Cardiac fibroblast (primary cell): Measurements from ENCODE around the gene ITGB6.
A peak's percentile ranks its signal among the peaks of the same experiment; 100 is the strongest.

Experiments
- DNase-seq, 2 donors: peaks; one replicate each; pipeline versions ENCODE4 v3.0.0 to v3.0.0-alpha.2; 2010; ENCODE audit warnings: low read depth in 2 of 2
- H3K4me3 ChIP-seq, 2 donors: replicated peaks in 1 of 2; 1 replicate in 1 of 2; 2 replicates in 1 of 2; pipeline ENCODE4 v1.5.1; 2011; ENCODE audit warnings: low read depth in 2 of 2, low read length in 2 of 2, mild to moderate bottlenecking in 2 of 2, moderate library complexity in 1 of 2
- TF ChIP-seq, protein P1 (sequence below): IDR thresholded peaks from one replicate; pipeline ENCODE4 v1.5.1; 2011; ENCODE audit warnings: low read depth, mild to moderate bottlenecking, low read length, inconsistent platforms

Gene ITGB6

GRCh38 chr2:160141912-160142311 is 58.2 kb downstream of the ITGB6 start:
- DNase-seq: peak; percentile 21 to 45
- TF ChIP-seq, protein P1, sequence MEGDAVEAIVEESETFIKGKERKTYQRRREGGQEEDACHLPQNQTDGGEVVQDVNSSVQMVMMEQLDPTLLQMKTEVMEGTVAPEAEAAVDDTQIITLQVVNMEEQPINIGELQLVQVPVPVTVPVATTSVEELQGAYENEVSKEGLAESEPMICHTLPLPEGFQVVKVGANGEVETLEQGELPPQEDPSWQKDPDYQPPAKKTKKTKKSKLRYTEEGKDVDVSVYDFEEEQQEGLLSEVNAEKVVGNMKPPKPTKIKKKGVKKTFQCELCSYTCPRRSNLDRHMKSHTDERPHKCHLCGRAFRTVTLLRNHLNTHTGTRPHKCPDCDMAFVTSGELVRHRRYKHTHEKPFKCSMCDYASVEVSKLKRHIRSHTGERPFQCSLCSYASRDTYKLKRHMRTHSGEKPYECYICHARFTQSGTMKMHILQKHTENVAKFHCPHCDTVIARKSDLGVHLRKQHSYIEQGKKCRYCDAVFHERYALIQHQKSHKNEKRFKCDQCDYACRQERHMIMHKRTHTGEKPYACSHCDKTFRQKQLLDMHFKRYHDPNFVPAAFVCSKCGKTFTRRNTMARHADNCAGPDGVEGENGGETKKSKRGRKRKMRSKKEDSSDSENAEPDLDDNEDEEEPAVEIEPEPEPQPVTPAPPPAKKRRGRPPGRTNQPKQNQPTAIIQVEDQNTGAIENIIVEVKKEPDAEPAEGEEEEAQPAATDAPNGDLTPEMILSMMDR: no peak
- no peak overlapping the region for H3K4me3 ChIP-seq

DNA sequence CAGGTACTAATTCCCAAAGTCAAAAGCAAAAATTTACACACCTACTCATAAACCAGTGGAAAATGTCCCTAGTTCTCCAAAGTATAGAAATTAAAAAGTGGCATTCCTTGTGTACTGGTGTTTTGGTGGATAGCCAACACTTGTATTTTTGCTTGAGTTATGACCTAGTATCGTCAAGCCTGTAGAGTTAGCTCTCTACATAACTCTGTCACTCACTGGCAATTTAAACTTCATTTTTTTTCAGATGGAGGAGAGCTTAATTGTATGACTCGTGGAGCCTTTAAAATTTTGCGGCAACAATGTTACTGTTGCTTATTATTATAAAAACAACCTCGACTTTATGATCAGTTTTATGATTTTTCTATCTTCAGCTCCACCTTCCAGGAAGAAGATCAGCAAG is 58.7 kb downstream of the ITGB6 start:
- TF ChIP-seq, protein P1: no peak
- H3K4me3 ChIP-seq: no peak overlapping the region
- DNase-seq: peak in 1 of 2 donors; percentile 23

- TF ChIP-seq, protein P1: no peak
- peak in 1 of 2 donors; percentile 64 for DNase-seq
- H3K4me3 ChIP-seq: no peak overlapping the region
Observed at GRCh38 chr2:160140471-160140870, 59.6 kb downstream of the ITGB6 start.

GRCh38 chr2:160139991-160140390 is 60.1 kb downstream of the ITGB6 start:
- no peak overlapping the region for H3K4me3 ChIP-seq
- peak in 1 of 2 donors; percentile 58 for DNase-seq
- TF ChIP-seq, protein P1: no peak

DNA sequence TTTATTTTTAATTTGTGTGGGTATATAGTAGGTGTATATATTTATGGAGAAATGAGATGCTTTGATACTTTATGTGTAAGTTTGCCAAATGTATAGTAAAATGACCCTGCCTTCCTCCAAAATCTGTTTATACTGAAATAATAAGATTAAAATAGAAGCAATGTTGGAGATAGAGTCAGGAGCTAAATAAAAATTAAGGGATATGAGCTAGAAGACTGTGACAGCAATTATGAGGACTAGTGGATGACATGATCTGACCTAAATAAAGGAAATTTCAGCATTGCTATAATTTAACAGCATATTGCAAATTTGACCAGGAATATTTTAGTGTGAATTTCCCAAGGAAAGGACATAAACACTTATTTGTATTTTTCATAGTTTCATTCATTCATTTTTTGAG is 60.7 kb downstream of the ITGB6 start:
- no peak for DNase-seq
- TF ChIP-seq, protein P1: no peak

DNA sequence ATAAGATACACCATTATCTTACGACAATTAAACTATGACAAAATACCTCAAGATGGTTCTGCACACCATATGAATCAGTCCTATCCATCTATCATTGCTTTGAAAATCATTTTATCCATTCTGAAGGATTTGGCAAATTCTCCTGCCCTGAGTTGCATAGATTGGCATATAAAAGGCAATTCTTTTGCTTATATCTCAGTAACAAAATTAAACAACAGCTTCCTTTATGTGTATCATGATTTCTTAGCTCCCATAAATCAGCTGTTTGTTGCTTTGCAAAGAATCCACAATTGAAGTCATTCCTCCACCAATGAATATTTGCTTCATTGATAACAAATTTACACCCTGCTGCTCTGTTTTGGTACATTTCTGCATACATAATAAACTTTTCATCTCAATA is 61.7 kb downstream of the ITGB6 start:
- DNase-seq: no peak
- TF ChIP-seq, protein P1: no peak

More for the DNA sequence above, 60.7 kb downstream of the ITGB6 start:
- no peak overlapping the region for H3K4me3 ChIP-seq

DNA sequence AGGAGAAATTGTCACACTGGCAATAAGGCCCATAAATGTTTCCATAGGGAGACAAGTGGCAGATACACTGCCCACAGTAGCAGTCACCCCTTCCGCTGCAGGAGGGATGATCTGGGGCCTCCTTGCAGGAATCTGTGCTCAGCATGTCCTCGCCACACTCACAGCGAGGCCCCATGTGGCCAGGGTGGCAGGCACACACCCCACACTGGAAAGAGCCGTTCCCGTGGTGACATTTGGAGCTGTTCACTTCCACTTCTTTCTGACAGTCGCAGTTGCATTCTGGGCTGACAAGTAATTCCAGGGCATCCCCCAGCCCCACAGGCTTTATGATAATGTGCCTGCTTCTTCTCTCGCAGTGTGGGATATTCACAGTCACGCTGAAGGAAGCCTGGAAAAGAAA is 62.6 kb downstream of the ITGB6 start:
- H3K4me3 ChIP-seq: no peak overlapping the region
- TF ChIP-seq, protein P1: no peak
- no peak for DNase-seq

More for the DNA sequence above, 61.7 kb downstream of the ITGB6 start:
- H3K4me3 ChIP-seq: no peak overlapping the region
